ENCODE results near the gene ZBTB42.

DNA sequence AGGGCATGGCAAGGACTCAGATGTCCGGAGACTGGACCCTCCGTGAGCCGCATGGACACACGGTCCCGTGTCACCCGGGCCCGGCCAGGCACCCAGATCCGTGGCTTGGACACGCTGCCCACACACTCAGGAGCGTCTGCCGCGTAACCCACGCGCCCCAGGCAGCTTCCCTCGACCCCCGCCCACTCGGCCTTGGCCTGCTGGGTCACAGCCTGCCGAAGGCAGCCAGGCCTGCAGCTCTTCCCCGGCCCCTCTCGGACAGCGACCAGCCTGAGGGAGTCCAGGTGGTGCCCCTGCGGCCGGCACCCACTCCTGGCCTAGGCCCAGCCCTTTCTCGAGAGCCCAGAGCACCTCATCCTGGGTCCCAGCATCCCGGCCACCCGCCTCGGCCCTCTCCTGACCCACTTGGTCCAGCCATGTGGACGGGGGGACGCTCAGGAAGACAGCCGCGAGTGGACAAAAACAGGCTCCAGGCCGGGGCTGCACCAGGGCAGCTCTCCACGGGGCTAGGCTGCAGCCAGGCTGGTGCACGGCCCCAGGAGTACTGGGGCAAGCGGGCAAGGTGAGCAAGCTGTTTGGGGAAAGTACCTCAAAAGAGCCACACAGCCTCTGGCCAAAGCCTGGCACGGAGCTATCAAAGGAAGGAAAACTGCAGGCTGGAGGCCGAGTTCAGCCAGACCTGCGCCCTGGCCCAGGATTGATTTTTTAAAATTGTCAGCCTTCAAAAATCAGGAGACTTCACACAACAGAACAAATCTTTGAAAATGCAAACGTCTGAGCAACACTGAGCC is 11.8 kb upstream of the ZBTB42 start:
- TF ChIP-seq POLR2A (IDR thresholded peaks at IDR 0.05) (no peak), POLR2AphosphoS5 (IDR thresholded peaks at IDR 0.05) (no peak), EP300 (IDR thresholded peaks at IDR 0.05; ENCODE audit: low read depth) (no peak)
- TF ChIP-seq, protein P1, sequence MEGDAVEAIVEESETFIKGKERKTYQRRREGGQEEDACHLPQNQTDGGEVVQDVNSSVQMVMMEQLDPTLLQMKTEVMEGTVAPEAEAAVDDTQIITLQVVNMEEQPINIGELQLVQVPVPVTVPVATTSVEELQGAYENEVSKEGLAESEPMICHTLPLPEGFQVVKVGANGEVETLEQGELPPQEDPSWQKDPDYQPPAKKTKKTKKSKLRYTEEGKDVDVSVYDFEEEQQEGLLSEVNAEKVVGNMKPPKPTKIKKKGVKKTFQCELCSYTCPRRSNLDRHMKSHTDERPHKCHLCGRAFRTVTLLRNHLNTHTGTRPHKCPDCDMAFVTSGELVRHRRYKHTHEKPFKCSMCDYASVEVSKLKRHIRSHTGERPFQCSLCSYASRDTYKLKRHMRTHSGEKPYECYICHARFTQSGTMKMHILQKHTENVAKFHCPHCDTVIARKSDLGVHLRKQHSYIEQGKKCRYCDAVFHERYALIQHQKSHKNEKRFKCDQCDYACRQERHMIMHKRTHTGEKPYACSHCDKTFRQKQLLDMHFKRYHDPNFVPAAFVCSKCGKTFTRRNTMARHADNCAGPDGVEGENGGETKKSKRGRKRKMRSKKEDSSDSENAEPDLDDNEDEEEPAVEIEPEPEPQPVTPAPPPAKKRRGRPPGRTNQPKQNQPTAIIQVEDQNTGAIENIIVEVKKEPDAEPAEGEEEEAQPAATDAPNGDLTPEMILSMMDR (IDR thresholded peaks at IDR 0.05): no peak

All from transverse colon (tissue), 4 donors.